Left ventricle myocardium inferior (tissue), 1 donor: ENCODE data around the gene RHBDL3. TPM values are rescaled to one million over a fixed set of nuclear protein-coding genes. Genes with fewer than 3 reads are reported as not detected.
A peak's percentile ranks its signal among the peaks of the same experiment; 100 is the strongest.

Experiments
- DNase-seq: peaks from one replicate; pipeline ENCODE4 v3.0.0-alpha.2; 2020
- H3K27ac ChIP-seq: fragments of 200-600 bp; replicated peaks from 2 replicates; pipeline ENCODE4 v1.8.0; 2021
- H3K27me3 ChIP-seq: fragments of 200-600 bp; 2 replicates; pipeline ENCODE4 v1.8.0; 2021; ENCODE audit warnings: low read depth
- H3K36me3 ChIP-seq: fragments of 200-600 bp; 2 replicates; pipeline ENCODE4 v1.8.0; 2021
- H3K4me1 ChIP-seq: fragments of 200-600 bp; 2 replicates; pipeline ENCODE4 v1.8.0; 2021
- H3K4me3 ChIP-seq: fragments of 200-600 bp; 2 replicates; pipeline ENCODE4 v1.8.0; 2021; ENCODE audit warnings: mild to moderate bottlenecking, moderate library complexity
- H3K9me3 ChIP-seq: fragments of 200-600 bp; replicated peaks from 2 replicates; pipeline ENCODE4 v1.8.0; 2021
- CTCF ChIP-seq: fragments of 200-600 bp; IDR thresholded peaks from 2 replicates; pipeline ENCODE4 v1.8.0; 2021; ENCODE audit warnings: antibody characterized with exemption, mild to moderate bottlenecking, borderline replicate concordance
- intact Hi-C: fragments of 100-400 bp; cut with micrococcal nuclease; formaldehyde crosslinking; loops from one replicate; pipeline ENCODE4 v1.11.0; 2022
- total RNA-seq: library from RNA; stranded (reverse); fragmentation: NEBNext Ultra II Directional; extraction: Animal tissue kit (Norgen Biotek cat#: 25700); gene quantifications from one replicate; pipeline ENCODE4 v1.2.1, GENCODE V29; 2021
- donor health status: DM: no; HTN: yes; CAD: no; lungs with severe emphysema.

Gene RHBDL3
- total RNA-seq, 1 donor from 2014 or later, result 4.7 TPM

- Histone ChIP-seq H3K4me1 (peaks cover 14% of the 10 kb centered on the region), H3K27me3 (peaks cover 44% of the 10 kb centered on the region), H3K27ac (no peak overlapping the region), H3K9me3 (no peaks in the 10 kb centered on the region), H3K36me3 (no peaks in the 10 kb centered on the region), H3K4me3 (no peak overlapping the region)
- DNase-seq, result no peak
- TF ChIP-seq CTCF, result no peak
- intact Hi-C loops, result no loop called here
Measured at GRCh38 chr17:32278815-32279214, 13.2 kb downstream of the RHBDL3 start.

DNA sequence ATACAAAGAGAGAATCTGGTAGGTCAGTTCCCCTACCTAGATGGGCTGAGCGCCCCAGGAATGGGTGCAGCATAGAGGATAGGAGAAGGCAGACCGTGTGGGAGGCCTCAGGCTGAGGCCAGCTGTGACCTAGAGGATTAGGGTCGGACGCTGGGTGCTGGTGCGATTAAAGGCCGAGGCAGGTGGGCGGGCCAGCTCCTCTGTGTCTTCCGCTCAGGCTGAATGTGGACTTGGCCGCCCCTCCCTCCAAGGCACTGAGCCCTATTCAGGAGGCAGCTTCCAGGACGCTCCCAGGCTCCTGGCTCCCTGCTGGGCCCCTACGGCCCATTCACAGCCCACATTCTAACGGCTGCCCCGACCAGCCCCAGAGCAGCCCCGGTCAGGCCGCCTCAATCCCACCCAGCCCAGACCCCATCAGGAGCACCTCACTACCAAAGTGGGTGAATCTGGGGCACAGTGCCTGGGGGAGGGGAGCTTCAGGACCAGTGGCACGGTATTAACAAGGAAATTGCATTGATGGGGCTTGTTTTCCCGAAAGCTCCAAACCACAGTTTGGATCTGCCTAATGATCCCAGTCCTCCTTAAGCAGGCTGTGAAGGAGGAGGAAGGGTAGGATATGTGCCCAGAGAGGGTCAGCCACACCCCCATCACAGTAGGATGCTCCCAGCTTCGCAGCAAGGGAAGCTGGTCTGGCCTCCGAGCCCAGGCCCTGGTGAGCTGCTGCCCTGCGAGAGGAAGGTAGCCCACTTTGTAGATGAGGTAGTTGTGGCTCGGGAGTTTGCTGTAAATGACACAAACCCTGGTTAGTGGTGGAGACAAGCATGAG lies 14.5 kb downstream of the RHBDL3 start:
- TF ChIP-seq CTCF, result no peak
- intact Hi-C loops, result no loop called here

DNA sequence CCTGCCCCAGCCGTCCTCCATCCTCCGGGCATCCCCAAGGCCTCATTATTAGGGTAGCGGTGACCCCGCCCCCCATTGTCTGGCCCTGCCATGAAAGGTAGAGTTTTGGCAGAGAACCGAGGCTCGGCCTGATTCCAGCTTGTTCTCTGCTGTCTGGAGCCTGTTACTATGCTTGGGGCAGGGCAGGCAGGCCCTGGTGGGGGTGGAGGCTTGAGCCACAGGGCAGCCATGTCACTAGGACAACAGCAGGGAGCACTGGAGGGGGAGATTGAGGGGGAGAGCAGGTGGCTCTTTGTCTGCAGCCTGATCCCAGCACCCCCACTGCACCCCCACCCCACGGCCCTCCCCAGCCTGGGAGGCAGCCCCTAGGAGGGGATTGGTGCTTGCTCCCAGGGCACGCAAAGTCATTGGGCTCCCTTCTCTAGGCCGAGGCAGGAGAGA lies 15.4 kb downstream of the RHBDL3 start:
- intact Hi-C loops, result no loop called here
- peaks cover 20% of the 10 kb centered on the region for H3K4me1 ChIP-seq
- no peaks in the 10 kb centered on the region for H3K36me3 ChIP-seq
- DNase-seq, result peak; percentile 67
- H3K27me3 ChIP-seq, result peaks cover 42% of the 10 kb centered on the region
- H3K9me3 ChIP-seq, result no peaks in the 10 kb centered on the region
- TF ChIP-seq CTCF, result no peak
- no peak overlapping the region for H3K27ac ChIP-seq
- H3K4me3 ChIP-seq, result no peak overlapping the region

More for the DNA sequence above, 14.5 kb downstream of the RHBDL3 start:
- no peaks in the 10 kb centered on the region for H3K9me3 ChIP-seq
- H3K36me3 ChIP-seq, result no peaks in the 10 kb centered on the region
- DNase-seq, result no peak
- H3K4me3 ChIP-seq, result no peak overlapping the region
- no peak overlapping the region for H3K27ac ChIP-seq
- peaks cover 20% of the 10 kb centered on the region for H3K4me1 ChIP-seq
- H3K27me3 ChIP-seq, result peaks cover 44% of the 10 kb centered on the region

DNA sequence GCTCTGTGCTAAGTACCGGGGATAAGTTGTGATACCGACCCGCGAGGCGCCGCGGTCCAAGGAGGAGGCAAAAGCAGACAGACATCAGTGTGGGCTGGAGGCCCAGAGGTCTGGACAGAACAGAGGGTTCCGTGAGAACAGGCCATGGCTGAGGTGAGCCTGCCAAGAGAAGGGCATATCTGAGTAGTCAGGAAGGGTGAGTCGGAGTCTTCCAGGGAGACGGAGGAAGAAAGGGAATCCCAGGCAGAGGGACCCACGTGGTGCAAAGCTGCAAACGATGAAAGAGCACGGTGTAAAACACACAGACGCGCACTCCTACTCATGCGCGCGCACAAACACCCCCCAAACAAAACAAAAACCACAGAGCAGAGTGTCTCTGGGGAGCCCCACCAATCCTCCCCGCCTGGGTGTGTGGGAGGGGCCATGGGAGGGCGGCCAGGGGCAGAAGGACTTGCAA lies 18.1 kb downstream of the RHBDL3 start:
- Histone ChIP-seq H3K27ac (no peak overlapping the region), H3K9me3 (no peaks in the 10 kb centered on the region), H3K4me1 (peaks cover 20% of the 10 kb centered on the region), H3K4me3 (peak overlapping the region; percentile 17), H3K36me3 (no peaks in the 10 kb centered on the region), H3K27me3 (peaks cover 41% of the 10 kb centered on the region)
- no peak for TF ChIP-seq CTCF
- intact Hi-C loops, result no loop called here
- DNase-seq, result no peak

DNA sequence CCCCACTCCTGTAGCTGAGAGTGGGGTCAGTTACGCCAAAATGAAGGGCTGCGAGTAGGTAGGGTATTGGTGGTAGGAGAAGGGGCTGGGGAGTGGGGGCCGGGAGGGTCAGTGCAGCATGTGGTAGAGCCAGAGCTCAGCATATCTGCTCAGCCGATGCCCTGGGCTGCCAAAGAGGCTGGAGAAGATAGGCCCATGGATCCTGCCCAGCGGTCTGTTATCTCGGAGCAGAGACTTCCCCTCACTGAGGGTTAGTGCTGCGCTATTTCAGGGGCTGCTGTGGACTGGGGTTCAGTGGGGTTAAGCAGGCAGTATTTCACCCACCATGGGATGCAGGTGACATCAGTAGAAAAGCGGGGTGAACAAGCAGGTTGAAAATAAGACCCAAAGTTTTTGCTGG lies 19.7 kb downstream of the RHBDL3 start:
- peaks cover 38% of the 10 kb centered on the region for H3K27me3 ChIP-seq
- intact Hi-C loops, result no loop called here
- no peak overlapping the region for H3K4me3 ChIP-seq
- DNase-seq, result no peak
- H3K36me3 ChIP-seq, result no peaks in the 10 kb centered on the region
- no peaks in the 10 kb centered on the region for H3K9me3 ChIP-seq
- no peak for TF ChIP-seq CTCF
- peaks cover 20% of the 10 kb centered on the region for H3K4me1 ChIP-seq
- no peak overlapping the region for H3K27ac ChIP-seq
